Measurements from ENCODE around the gene NLRC4.
A peak's percentile ranks its signal among the peaks of the same experiment; 100 is the strongest.

GRCh38 chr2:32277674-32278477 lies 13.2 kb upstream of the NLRC4 start, which contains the start of gene YIPF4:
- TF ChIP-seq CTCF (IDR thresholded peaks at IDR 0.05): no peak
- peak; percentile 46 for TF ChIP-seq EZH2 (IDR thresholded peaks at IDR 0.05)
